NCI-H69 (cell line): ENCODE results near the gene TBC1D24.

Experiments used
- DNase-seq: peaks from one replicate; lab custom pipeline; 2025; lab: John Stamatoyannopoulos, UW

Gene TBC1D24

DNA sequence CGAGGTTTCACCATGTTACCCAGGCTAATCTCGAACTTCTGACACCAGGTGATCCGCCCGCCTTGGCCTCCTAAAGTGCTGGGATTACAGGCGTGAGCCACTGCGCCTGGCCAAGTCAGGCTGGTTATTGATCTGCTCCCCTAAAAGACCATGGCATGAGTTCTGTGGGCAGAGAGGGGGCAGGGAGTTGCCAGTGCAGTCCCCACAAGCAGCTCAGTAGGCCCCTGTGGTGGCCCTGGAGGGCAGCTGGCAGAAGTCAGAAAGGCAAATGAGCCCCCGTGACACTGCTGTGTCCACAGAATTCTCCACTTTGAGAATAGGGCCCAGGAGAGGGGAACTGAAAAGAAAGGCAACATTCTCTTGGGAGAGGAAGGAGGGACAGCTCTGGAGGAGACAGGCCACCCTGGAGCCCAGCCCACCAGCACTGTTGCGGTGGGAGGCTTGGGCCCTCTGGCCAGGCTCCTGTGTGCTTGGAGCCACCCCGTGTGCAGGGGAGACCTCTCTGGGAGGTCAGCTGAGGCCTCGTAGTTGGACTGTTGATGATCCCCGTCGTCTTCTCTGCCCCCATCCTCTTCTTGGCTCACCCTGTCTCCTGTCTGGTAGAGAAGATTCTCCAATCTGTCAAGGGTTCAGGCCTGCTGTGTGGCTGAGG lies 43.2 kb downstream of the TBC1D24 start:
- DNase-seq: no peak

DNA sequence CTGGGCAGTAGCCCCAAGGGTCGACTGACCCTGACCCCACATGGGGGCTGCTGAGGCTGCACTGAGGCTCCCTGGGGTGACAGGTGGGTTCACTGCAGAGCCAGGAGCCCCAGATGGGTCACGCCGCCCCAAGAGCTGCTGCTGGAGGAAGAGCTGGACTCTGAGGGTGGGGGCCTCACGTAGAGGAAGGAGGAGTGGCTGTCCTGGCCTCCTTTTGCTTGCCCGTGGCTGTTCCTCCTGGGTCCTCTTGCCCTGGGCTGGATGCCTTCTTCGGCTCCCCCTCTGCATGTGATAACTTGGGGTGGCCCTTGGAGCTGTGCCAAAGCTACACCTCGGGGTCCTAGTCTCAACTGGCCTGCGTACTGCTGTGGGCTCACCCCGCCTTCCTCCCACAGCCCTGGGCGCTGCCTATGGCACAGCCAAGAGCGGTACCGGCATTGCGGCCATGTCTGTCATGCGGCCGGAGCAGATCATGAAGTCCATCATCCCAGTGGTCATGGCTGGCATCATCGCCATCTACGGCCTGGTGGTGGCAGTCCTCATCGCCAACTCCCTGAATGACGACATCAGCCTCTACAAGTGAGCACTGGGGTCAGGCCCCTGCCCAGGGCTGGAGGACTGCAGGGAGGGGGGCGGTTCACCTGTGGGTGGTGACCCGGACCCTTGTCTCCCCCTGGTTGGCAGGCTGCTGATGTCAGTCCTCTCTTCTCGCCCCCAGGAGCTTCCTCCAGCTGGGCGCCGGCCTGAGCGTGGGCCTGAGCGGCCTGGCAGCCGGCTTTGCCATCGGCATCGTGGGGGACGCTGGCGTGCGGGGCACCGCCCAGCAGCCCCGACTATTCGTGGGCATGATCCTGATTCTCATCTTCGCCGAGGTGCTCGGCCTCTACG lies 44.1 kb downstream of the TBC1D24 start:
- no peak for DNase-seq

DNA sequence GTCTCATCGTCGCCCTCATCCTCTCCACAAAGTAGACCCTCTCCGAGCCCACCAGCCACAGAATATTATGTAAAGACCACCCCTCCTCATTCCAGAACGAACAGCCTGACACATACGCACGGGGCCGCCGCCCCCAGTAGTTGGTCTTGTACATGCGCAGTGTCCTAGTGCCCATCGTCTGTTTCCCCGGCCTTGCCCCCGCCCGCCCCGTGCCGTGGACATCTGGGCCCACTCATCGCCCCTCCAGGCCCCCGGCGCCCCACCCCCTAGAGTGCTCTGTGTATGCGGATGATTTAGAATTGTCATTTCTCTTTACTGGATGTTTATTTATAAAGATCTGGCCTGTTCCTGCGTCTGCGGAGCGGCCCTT lies 44.8 kb downstream of the TBC1D24 start:
- DNase-seq: no peak

DNA sequence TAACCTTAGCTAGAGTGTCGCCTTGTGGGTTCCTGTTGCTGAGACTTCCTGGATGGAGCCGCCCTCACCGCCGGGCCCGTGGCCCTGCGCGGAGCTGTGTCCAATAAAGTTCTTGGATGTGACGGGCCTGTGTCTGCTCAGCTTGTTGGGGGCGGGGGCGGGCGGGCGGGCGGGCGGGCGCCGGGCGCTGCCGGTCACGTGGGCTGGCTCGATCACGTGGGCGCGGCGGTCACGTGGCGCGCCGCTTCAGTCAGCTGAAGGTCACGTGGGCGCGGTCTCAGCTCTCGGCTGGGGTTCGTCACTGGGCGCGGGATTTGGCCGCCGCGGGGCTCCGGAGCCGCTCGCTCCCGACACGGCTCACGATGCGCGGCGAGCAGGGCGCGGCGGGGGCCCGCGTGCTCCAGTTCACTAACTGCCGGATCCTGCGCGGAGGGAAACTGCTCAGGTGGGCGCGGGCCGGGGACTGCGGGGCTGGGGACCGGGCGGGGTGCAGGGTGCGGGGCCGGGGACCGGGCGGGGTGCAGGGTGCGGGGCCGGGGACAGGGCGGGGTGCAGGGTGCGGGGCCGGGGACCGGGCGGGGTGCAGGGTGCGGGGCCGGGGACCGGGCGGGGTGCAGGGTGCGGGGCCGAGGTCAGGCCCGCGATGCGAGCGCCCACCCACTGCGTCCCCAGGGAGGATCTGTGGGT lies 45.3 kb downstream of the TBC1D24 start, which contains the start of gene AMDHD2:
Gene AMDHD2, plus strand, starts transcription at position 275 of the 687 bp plus-strand sequence. Its CDS starts 88 bp downstream, at position 363.
- peak; percentile 94 for DNase-seq

DNA sequence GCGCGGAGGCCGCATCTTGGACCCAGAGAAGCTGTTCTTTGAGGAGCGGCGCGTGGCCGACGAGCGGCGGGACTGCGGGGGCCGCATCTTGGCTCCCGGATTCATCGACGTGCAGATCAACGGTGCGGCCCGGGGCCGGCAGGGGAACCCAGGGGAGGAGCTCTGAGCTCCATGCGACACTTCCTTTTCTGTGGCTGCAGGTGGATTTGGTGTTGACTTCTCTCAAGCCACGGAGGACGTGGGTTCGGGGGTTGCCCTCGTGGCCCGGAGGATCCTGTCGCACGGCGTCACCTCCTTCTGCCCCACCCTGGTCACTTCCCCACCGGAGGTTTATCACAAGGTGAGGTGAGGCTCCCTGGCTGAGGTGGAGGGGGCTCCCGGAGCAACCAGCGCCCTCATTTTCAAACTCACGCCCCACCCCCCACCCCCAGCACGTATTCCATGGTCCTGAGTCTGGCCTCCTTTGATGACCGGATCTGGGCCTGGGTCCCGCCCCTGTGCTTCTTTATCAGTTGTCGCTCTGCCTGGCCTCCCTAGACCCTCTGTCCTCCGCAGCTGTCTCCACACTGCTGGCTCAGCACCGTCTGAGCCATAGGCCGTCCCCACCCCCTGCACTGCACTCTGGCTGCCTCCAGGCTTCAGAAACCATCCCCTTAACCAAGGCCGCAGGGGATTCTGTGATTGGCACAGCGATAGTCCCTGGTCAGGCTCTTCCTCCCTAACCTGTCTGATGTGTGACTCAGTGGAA lies 46.0 kb downstream of the TBC1D24 start:
- peak; percentile 28 for DNase-seq

DNA sequence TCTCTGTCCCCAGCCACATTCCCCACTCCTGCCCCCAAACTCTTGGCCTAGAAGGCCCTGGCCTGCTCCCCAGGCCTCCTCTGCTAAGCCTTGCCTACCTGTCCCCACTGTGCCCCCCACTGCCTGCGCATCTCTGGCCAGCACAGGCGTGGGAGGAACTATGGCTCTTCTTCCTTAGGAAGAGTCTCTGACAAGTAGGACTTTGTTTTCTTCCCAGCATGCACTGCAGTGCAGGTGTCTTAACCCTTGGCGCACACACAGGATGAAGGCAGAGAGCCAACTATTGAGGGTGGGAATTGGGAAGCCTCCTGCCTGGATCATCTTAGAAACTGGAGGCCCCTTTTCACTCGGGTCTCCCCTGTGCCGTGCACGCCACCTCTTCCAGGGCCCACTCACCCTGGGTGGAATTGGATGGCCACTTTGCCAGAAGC lies 48.9 kb downstream of the TBC1D24 start:
- no peak for DNase-seq

DNA sequence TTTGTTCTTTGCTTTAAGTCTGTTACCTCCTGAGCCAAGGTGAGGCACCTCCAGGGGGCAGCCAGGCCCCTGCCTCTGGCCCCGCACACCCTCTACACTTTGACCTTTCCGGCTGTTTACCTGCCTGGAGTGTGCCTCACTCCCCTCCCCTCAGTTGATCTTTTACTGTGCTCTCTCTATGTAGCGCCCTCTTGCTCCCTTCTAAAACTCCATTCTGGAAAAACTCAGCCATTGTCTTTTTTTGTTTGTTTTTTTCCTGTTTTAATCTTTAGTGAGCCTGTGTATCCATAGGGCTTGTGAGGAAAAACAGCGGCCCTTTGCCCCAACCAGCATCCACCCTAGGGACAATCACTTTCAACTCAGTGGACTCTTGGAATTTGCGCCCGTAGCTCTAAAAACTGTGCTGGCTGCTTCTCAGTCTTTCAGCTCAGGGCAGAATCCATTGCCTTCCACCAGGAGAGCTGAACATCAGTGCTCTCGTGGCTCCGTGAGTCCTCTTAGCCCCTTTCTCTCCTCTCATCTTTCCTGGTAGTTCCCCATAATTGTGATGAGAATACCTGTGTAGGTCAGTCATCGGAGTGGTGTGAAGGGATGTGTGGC lies 49.5 kb downstream of the TBC1D24 start:
- no peak for DNase-seq

DNA sequence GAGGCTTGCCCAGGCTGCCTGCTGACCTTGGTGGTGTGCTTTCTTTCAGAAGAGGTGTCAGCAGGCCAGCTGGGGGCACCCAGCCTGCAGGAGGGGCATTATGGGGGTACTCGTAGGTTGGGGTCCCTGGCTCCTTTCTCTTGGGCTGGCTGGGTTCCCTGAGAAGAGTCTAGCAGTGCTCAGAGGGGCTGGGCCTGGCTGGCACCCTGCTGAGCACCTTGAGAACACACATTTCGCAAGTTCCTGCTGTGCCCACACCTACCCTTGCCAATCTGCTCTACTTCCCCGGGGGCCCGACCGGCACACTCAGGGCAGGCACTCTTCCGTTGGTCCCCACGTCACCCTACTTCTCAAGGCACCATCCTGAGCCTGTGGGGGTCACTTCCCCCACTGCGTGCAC lies 51.2 kb downstream of the TBC1D24 start:
- no peak for DNase-seq

DNA sequence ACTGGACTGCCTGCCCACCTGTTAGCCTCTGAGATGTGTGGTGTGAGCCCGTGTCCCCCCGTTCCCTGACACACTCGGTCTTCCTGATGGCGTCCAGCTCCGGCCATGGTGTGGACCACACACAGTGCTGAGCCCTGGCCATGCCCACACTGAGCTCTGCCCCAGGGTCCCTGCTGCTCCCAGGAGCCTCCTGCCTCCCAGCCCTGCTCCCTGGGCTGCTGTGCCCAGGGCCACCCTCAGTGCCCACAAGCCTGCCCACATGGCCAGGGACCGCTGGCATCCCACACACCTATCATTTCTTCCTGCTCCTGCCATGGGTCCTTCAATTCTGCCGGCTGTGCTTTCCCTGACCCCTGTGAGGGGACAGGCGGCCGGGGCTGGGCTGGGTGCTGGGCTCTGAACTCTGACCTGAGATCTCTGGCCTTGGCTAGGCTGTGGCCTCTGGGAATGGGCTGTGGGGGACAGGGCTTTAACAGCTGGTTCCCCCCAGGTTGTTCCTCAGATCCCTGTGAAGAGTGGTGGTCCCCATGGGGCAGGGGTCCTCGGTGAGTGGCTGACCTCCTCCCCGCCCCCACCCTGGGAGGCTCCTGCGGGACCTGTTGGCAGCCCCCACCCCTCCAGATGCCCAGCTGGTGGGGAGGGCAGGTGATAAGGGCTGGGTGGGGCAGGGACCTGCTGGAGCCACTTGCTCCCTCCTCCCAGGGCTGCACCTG lies 52.3 kb downstream of the TBC1D24 start:
- DNase-seq: no peak

DNA sequence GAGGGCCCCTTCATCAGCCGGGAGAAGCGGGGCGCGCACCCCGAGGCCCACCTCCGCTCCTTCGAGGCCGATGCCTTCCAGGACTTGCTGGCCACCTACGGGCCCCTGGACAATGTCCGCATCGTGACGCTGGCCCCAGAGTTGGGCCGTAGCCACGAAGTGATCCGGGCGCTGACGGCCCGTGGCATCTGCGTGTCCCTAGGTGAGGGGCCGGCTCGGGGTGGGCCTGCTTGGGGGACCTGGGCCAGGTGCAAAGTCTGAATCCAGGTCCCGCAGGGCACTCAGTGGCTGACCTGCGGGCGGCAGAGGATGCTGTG lies 52.8 kb downstream of the TBC1D24 start:
- no peak for DNase-seq

DNA sequence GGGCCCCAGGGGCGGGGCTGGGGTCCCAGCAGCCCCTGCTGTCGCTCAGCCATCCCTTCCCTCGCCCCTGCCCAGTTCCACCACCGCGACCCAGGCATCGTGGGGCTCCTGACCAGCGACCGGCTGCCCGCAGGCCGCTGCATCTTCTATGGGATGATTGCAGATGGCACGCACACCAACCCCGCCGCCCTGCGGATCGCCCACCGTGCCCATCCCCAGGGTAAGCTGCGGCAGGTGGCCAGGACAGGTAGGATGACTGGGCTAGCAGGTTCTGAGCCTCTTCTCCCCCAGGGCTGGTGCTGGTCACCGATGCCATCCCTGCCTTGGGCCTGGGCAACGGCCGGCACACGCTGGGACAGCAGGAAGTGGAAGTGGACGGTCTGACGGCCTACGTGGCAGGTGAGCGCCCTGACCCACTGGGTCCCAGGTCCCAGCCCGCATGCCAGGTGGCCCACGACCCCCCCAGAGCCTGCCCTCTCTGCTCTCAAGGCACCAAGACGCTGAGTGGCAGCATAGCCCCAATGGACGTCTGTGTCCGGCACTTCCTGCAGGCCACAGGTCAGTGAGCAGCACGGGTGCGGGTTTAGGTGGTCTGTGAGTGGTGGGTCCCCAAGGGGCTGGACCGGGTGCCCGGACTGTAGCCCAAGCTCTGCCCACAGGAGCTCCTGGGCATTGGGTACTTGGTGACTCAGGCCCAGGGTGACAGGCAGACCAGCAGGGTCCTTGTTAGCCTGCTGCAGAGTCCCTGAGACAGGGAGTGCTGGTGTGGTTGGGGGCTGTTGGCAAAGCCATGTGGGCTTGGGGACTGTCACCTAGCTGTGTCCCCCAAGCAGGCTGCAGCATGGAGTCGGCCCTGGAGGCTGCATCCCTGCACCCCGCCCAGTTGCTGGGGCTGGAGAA lies 53.5 kb downstream of the TBC1D24 start:
- no peak for DNase-seq

DNA sequence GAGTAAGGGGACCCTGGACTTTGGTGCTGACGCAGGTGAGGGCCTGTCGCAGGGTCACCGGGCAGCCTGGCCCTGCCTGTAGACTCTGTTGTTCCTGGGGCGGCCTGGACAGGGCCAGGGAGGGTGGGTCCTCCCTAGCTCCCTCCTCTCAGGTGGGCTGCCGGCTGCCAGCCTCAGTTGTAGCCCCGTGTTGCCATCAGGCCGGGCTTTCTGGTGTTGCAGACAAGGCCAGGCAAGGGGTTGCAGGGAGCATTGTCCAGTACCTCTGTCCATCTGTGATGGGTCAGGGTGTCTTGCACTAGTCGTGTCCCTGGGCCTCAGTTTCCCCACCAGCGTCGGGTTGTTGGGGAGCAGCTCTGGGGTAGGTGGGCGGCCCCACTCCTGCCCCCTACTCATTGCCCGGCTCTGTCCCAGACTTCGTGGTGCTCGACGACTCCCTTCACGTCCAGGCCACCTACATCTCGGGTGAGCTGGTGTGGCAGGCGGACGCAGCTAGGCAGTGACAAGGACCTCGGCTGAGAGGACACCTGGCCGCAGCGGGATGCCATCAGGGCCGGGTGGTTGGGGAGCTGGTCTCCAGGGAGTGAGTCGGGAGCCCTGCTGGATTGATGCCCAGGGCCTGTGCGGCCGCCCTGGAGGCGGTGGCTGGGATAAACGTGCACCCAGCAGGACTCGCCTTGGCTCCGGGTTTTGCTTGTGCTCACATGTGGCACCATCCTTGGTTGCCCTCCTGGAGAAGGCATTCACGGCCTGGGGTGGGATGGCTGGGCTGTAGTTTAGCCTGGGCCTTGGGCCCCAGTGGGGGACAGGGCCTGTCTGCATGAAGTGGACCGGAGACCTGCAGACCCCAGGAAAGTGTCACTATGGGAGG lies 54.4 kb downstream of the TBC1D24 start:
- peak; percentile 22 for DNase-seq

DNA sequence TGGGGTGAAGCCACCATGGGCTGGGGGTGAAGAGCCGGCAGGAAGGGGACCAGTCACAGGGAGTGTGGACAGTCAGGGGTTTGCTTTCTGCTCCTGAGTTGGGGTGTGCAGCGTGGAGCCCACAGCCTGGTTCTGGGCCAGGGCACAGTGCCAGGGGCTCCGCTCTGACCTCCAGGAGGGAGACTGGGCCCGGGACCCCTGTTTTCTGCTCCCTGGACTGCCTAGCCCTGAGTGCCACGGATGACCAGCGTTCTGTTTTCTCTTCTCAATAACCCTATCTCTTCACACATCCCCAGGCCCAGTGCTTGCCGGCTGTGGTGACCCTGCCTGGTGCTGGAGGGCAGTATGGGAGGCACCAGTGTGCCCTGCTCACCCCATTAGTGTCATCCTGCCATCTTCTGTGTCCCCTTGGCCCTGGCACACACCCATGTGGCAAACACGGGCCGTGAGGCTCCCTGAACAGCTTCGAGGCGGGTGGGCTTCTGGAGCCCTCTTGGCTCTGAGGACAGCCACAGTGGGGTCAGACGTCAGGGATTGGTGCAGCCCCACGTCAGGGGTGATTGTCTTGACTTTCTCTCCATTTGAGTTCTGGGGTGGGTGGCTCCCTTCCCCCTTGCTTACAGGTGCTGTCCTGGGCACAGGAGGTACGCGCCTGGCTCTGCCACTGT lies 55.2 kb downstream of the TBC1D24 start:
- no peak for DNase-seq

DNA sequence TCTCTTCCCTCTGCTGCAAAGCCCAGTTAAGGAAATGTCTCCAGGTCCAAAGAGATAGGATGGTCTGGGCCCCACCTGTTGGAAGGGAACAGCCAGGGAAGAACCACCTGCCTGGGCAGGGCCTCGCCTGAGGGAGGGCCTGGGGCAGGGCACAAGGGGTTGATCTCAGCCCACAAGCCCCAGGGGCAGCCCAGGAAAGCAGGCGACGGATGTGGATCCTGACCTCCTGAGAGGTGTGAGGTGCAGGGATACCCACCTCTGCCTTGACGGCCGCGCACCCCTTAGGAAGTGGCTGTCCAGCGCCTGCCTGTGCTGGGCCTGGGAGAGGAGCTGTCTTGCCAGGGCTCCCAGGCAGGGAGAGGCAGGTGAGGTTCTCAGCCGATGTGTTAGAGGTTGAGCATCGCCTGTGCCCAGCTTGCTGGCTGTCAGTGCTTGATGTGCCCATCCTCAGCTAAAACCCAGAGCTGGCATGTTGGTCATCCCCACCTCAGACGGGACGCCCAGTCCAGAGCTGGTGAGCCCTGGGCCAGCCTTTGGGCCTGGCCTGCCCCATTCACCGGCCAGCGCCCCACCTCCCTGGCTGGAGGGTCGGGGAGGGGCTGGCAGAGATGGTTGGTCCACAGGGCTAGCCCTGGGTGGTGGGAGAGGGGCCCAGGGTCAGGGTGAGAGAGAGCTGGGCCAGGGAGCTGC lies 55.8 kb downstream of the TBC1D24 start:
- no peak for DNase-seq

DNA sequence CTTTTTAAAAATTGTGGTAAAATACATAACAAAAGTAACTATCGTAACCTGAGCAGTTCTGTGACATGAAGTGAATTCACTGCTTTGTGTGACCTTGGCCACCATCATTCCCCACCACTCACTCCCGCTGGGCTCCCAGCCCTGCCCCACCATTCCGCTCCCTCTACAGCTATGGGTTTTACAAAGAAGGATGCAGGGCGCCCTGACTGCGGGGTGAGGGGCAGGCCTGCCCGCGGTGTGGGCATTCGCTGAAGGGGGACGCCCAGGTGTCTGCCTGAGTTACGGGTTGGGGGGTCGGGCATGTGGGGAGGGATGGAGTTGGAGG lies 56.4 kb downstream of the TBC1D24 start, which contains the start of gene CEMP1:
Gene CEMP1, minus strand, starts transcription at position 38 of the 325 bp plus-strand sequence. CDS start 335 bp downstream, outside the sequence.
- DNase-seq: no peak

DNA sequence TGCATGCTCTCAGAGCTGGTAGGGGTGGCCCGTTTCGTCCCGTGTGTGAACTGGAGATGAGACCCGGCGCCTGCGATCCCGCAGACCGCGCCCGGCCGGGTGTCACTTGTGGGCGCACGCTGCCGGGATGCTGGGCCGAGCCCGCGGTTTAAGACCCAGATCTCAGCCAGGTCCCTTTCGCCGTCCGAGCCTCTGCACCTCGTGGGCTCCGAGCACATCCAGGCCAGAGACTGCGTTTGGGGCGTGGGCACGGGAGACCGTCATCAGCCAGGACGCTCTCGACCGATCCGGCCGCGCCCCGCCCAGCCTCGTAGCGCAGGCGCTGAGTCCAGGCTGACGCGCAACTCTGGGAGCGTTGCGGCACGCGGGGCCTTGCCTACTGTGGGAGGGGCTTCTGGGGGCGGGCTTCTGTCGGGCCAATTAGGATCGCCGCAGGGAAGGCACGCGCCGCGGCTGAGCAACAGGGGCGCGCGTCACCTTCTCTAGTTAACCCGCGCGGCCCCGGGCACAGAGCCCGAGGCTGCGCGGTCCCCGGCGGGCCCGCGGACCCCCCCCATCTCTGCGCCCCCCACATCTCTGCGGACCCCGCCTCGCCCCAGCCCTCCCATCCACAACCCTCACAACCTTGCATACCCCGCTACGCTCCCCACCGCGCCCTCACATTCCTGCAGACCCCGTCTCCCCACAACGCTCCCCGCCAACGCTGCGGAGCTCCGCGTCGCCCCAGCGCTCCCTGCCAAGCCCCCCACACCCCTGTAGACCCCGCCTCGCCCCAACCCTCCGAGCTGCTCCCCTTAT lies 57.0 kb downstream of the TBC1D24 start:
- peak; percentile 99 for DNase-seq

DNA sequence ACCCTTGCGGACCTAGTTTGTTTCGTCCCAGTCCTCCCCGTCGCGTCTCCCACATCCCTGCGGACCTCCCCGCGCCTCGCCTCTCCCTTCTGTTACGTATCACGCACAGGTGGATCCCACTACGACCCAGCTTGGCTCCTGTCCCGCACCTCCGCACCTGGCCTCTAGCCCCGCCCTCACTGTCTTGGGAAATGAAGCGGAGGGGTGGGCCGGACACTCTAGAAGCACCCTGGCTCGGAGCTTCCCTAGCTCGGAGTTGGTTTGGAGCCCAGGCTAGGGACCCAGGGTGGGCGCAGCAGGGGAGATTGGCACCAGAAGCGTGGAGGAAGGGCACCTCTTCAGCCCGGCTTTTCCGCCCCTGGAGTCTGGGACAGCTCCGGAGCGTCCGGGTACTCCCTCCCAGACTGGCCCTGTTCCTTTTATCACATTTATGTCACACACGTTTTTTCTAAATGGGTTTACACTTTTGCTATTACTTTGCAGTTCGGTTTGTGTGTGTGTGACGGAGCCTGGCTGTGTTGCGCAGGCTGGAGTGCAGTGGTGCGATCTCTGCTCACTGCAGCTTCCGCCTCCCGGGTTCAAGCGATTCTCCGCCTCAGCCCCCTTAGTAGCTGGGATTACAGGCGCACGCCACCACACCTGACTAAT lies 57.7 kb downstream of the TBC1D24 start:
- peak; percentile 86 for DNase-seq
